ENCODE data around the gene RPP40. TPM values are rescaled to one million over a fixed set of nuclear protein-coding genes. Genes with fewer than 3 reads are reported as not detected.

The RPP40 gene
- total RNA-seq, 4 donors from 2014 or later = 4.4 to 12.1 (median 6.3) TPM

- Histone ChIP-seq H3K27me3 (no peaks in the 10 kb centered on the region), H3K4me1 (peaks cover 0 to 3% (median 0%) of the 10 kb centered on the region in 3 donors), H3K4me3 (no peak overlapping the region), H3K9me3 (no peaks in the 10 kb centered on the region), H3K27ac (no peak overlapping the region), H3K36me3 (peaks cover 0 to 77% of the 10 kb centered on the region in 2 donors)
- TF ChIP-seq, protein P1, sequence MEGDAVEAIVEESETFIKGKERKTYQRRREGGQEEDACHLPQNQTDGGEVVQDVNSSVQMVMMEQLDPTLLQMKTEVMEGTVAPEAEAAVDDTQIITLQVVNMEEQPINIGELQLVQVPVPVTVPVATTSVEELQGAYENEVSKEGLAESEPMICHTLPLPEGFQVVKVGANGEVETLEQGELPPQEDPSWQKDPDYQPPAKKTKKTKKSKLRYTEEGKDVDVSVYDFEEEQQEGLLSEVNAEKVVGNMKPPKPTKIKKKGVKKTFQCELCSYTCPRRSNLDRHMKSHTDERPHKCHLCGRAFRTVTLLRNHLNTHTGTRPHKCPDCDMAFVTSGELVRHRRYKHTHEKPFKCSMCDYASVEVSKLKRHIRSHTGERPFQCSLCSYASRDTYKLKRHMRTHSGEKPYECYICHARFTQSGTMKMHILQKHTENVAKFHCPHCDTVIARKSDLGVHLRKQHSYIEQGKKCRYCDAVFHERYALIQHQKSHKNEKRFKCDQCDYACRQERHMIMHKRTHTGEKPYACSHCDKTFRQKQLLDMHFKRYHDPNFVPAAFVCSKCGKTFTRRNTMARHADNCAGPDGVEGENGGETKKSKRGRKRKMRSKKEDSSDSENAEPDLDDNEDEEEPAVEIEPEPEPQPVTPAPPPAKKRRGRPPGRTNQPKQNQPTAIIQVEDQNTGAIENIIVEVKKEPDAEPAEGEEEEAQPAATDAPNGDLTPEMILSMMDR (IDR thresholded peaks at IDR 0.05) = no peak
- TF ChIP-seq POLR2A (IDR thresholded peaks at IDR 0.05) (no peak), POLR2AphosphoS5 (IDR thresholded peaks at IDR 0.05) (no peak), EP300 (IDR thresholded peaks at IDR 0.05) (no peak)
- 92 to 100% methylated on average over 5 of the region's 6 CpGs for WGBS, 2 donors (ENCODE audit: low coverage in 1 of 2)
- no peak for ATAC-seq
Observed at GRCh38 chr6:4997862-4998261, 6.0 kb downstream of the RPP40 start.

DNA sequence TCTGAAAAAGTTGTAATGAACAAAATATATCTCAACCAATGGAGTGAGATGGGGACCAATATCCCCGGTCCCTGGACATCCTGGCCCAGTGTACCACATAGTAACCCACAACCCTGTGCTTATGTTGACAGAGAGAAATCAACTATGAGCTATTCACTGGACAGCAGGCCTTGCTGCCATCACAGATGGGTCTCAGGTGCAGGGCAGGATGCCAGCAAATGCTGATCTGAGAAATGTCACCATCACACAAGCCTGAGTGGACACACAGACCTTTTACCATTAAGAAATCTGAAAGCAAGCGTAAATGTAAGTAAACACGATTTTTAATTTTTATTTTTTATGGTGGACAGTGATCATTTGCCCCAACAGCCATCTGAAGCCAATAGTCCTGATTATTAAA is 9.1 kb downstream of the RPP40 start:
- 90 to 93% methylated on average over 3 of the region's 3 CpGs for WGBS, 2 donors (ENCODE audit: low coverage in 1 of 2)
- TF ChIP-seq POLR2AphosphoS5 (IDR thresholded peaks at IDR 0.05) (no peak), POLR2A (IDR thresholded peaks at IDR 0.05) (no peak), EP300 (IDR thresholded peaks at IDR 0.05) (no peak)
- TF ChIP-seq, protein P1 (IDR thresholded peaks at IDR 0.05) = no peak
- ATAC-seq = no peak
- Histone ChIP-seq H3K4me3 (no peak overlapping the region), H3K36me3 (peaks cover 0 to 61% of the 10 kb centered on the region in 2 donors), H3K27ac (no peak overlapping the region), H3K27me3 (no peaks in the 10 kb centered on the region), H3K4me1 (no peaks in the 10 kb centered on the region), H3K9me3 (no peaks in the 10 kb centered on the region)

- H3K4me3 ChIP-seq = no peak overlapping the region
- no peaks in the 10 kb centered on the region for H3K4me1 ChIP-seq
- H3K36me3 ChIP-seq = no peaks in the 10 kb centered on the region
- ATAC-seq = no peak
- H3K9me3 ChIP-seq = no peaks in the 10 kb centered on the region
- no peak overlapping the region for H3K27ac ChIP-seq
- TF ChIP-seq, protein P1 (IDR thresholded peaks at IDR 0.05) = no peak
- TF ChIP-seq EP300 (IDR thresholded peaks at IDR 0.05) (no peak), POLR2AphosphoS5 (IDR thresholded peaks at IDR 0.05) (no peak)
- WGBS, 2 donors (ENCODE audit: low coverage in 1 of 2) = 81 to 92% methylated on average over 2 to 4 of the region's 4 CpGs
- H3K27me3 ChIP-seq = no peaks in the 10 kb centered on the region
Observed at GRCh38 chr6:4987432-4987831, 16.4 kb downstream of the RPP40 start.

GRCh38 chr6:4986999-4987398 is 16.8 kb downstream of the RPP40 start:
- Histone ChIP-seq H3K27me3 (no peaks in the 10 kb centered on the region), H3K4me3 (no peak overlapping the region), H3K27ac (no peak overlapping the region), H3K9me3 (no peaks in the 10 kb centered on the region), H3K4me1 (no peaks in the 10 kb centered on the region), H3K36me3 (no peaks in the 10 kb centered on the region)
- no peak for ATAC-seq
- WGBS, 2 donors (ENCODE audit: low coverage in 1 of 2) = 75 to 80% methylated on average over 1 to 2 of the region's 3 CpGs
- TF ChIP-seq, protein P1 (IDR thresholded peaks at IDR 0.05) = no peak
- no peak for TF ChIP-seq POLR2AphosphoS5 (IDR thresholded peaks at IDR 0.05)
- TF ChIP-seq POLR2A (IDR thresholded peaks at IDR 0.05) = no peak
- TF ChIP-seq EP300 (IDR thresholded peaks at IDR 0.05) = no peak

DNA sequence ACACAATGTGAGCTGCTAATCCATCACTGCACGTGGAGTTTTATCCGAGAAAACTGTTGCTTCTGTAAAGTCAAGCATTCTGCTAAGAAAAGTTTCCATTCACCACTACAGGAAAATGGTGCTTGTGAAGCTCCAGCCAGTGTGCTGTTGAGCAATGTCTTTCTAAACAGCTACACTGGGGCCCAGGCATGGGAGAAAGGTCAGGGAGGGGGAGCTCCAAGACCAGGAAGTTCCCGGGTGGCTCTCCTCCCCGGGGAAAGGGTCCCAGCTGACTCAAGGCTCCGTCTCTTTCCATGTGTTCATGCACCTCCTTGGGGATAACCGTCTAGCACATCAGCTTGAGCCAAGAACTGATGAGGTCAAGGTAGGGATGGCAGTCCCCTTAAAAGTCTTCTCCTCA is 20.5 kb downstream of the RPP40 start:
- Histone ChIP-seq H3K9me3 (peaks cover 0 to 13% (median 0%) of the 10 kb centered on the region in 3 donors), H3K4me3 (no peak overlapping the region), H3K27me3 (no peaks in the 10 kb centered on the region), H3K36me3 (no peaks in the 10 kb centered on the region), H3K27ac (no peak overlapping the region), H3K4me1 (no peaks in the 10 kb centered on the region)
- 67 to 75% methylated on average over 1 to 2 of the region's 6 CpGs for WGBS, 2 donors (ENCODE audit: low coverage in 1 of 2)
- TF ChIP-seq POLR2AphosphoS5 (IDR thresholded peaks at IDR 0.05) (no peak), EP300 (IDR thresholded peaks at IDR 0.05) (no peak), POLR2A (IDR thresholded peaks at IDR 0.05) (no peak)
- TF ChIP-seq, protein P1 (IDR thresholded peaks at IDR 0.05) = no peak
- no peak for ATAC-seq
